ENCODE measurements around the gene SH3GL3.

The SH3GL3 gene

DNA sequence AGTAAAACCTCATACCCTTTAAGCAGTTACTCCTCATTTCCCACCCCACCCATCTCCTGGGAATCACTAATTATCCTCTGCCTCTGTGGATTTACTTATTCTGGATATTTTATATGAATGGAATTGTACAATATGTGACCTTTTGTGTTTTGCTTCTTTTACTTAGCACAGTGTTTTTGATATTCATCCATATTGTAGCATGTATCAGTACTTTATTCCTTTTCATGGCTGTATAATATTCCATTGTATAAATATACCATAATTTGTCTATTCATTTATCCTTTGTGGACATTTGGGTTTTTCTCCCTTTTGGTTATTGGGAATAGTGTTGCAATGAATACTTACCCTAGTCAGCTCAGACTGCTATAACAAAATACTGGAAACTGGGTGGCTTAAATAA is 39.2 kb downstream of the SH3GL3 start:
- H3K4me3 ChIP-seq (ENCODE audit: low read depth, low read length), result no peak overlapping the region
- TF ChIP-seq, protein P1, sequence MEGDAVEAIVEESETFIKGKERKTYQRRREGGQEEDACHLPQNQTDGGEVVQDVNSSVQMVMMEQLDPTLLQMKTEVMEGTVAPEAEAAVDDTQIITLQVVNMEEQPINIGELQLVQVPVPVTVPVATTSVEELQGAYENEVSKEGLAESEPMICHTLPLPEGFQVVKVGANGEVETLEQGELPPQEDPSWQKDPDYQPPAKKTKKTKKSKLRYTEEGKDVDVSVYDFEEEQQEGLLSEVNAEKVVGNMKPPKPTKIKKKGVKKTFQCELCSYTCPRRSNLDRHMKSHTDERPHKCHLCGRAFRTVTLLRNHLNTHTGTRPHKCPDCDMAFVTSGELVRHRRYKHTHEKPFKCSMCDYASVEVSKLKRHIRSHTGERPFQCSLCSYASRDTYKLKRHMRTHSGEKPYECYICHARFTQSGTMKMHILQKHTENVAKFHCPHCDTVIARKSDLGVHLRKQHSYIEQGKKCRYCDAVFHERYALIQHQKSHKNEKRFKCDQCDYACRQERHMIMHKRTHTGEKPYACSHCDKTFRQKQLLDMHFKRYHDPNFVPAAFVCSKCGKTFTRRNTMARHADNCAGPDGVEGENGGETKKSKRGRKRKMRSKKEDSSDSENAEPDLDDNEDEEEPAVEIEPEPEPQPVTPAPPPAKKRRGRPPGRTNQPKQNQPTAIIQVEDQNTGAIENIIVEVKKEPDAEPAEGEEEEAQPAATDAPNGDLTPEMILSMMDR (IDR thresholded peaks at IDR 0.05; ENCODE audit: low read depth, low read length), result no peak

- H3K4me3 ChIP-seq (ENCODE audit: low read depth, low read length), result no peak overlapping the region
- TF ChIP-seq, protein P1 (IDR thresholded peaks at IDR 0.05; ENCODE audit: low read depth, low read length), result no peak
Measured at GRCh38 chr15:83487519-83487918, 40.4 kb downstream of the SH3GL3 start.

DNA sequence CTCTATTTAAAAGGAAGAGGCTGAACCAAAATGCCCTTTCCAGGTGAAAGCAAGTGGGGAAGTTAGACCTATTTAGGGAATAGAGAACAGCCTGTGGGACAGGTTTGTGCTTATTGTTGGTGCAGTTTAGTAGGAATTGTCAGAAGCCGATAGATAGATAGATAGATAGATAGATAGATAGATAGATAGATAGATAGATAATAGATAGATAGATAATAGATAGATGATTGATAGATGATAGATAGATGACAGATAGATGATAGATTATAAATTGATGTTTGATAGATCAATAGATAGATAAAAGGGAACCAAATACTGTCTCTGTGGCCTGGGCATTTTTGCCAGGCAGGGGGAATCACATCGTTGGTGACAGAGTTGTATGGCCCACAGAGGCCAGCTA is 42.5 kb downstream of the SH3GL3 start:
- TF ChIP-seq, protein P1 (IDR thresholded peaks at IDR 0.05; ENCODE audit: low read depth, low read length), result no peak

DNA sequence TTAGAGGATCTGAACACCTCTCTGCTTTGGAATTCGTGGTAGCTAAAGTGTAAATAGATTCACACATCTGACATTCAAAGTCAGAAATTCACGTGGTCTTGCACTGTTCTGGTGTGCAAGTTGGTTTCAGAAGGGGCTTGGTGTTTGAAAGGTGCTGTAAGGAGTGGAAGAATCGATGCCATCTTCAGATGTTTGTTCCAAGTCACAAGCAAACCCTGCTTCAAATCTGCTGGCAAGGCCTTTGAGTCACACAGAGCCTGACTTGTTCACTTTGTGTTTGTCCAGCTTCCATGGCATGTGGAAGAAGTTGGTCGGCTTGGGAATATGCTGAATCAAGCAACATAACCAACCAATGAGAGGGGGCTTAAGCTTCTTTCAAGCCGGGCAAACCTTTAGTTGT is 44.3 kb downstream of the SH3GL3 start:
- no peak overlapping the region for H3K4me3 ChIP-seq (ENCODE audit: low read depth, low read length)
- TF ChIP-seq, protein P1 (IDR thresholded peaks at IDR 0.05; ENCODE audit: low read depth, low read length), result no peak

More for the DNA sequence above, 42.5 kb downstream of the SH3GL3 start:
- no peak overlapping the region for H3K4me3 ChIP-seq (ENCODE audit: low read depth, low read length)

- TF ChIP-seq, protein P1 (IDR thresholded peaks at IDR 0.05; ENCODE audit: low read depth, low read length), result no peak
- H3K4me3 ChIP-seq (ENCODE audit: low read depth, low read length), result no peak overlapping the region
Measured at GRCh38 chr15:83496766-83497165, 49.6 kb downstream of the SH3GL3 start.

- no peak overlapping the region for H3K4me3 ChIP-seq (ENCODE audit: low read depth, low read length)
- TF ChIP-seq, protein P1 (IDR thresholded peaks at IDR 0.05; ENCODE audit: low read depth, low read length), result no peak
Measured at GRCh38 chr15:83498374-83498773, 51.2 kb downstream of the SH3GL3 start.

GRCh38 chr15:83498801-83499200 is 51.7 kb downstream of the SH3GL3 start:
- TF ChIP-seq, protein P1 (IDR thresholded peaks at IDR 0.05; ENCODE audit: low read depth, low read length), result no peak
- no peak overlapping the region for H3K4me3 ChIP-seq (ENCODE audit: low read depth, low read length)

Measured in WI38 (cell line).